HEK293 (cell line): ENCODE data around the gene SMIM26.

Source experiments
- CTCF ChIA-PET: fragments of 350-600 bp; formaldehyde crosslinking; extraction: SDS; loops from one replicate; lab custom pipeline; 2021; ENCODE audit warnings: antibody characterized with exemption; lab: Yijun Ruan, JAX
- POLR2A ChIA-PET: fragments of 300-600 bp; formaldehyde crosslinking; extraction: SDS; loops from one replicate; lab custom pipeline; 2020; ENCODE audit warnings: antibody characterized with exemption, inconsistent platforms; lab: Yijun Ruan, JAX
- H3K27ac ChIP-seq: fragments of 200-500 bp; sonication (Bioruptor generic); 2 replicates; pipeline ENCODE4 v1.5.1; 2014; ENCODE audit warnings: low read depth, low read length, control low read depth, inconsistent platforms; ENCODE audit errors: extremely low read depth
- H3K36me3 ChIP-seq, 2 experiments: fragments of 200-500 bp in 1 of 2; sonication (Bioruptor generic) in 1 of 2; 1 replicate in 1 of 2; 2 replicates in 1 of 2; pipeline ENCODE4 v1.5.1; 2014 to 2017; ENCODE audit warnings: inconsistent platforms in 2 of 2, low read length in 2 of 2; ENCODE audit not compliant: control insufficient read depth in 2 of 2, insufficient read depth in 1 of 2
- H3K4me1 ChIP-seq: fragments of 200-500 bp; sonication (Bioruptor generic); 2 replicates; pipeline ENCODE4 v1.5.1; 2014; ENCODE audit warnings: mild to moderate bottlenecking, low read length, inconsistent platforms; ENCODE audit not compliant: control insufficient read depth, insufficient read depth
- H3K4me3 ChIP-seq: 2 replicates; pipeline ENCODE4 v1.5.1; 2011; ENCODE audit warnings: low read depth, mild to moderate bottlenecking, control low read depth, low read length, moderate library complexity
- H3K9me3 ChIP-seq: fragments of 200-500 bp; sonication (Bioruptor generic); 2 replicates; pipeline ENCODE4 v1.5.1; 2014; ENCODE audit warnings: low read depth, low read length, inconsistent platforms; ENCODE audit not compliant: control insufficient read depth, insufficient read depth
- EGR2 ChIP-seq: fragments of 450-650 bp; formaldehyde crosslinking; IDR thresholded peaks from 2 replicates; pipeline ENCODE4 v1.5.1; 2016; ENCODE audit warnings: low read depth, missing biosample characterization, missing genetic modification characterization
- HOXA7 ChIP-seq: sonication (generic); formaldehyde crosslinking; IDR thresholded peaks from 2 replicates; pipeline ENCODE4 v1.8.1; 2022; ENCODE audit warnings: missing genetic modification reagents, borderline replicate concordance
- PRDM1 ChIP-seq: fragments of 450-650 bp; formaldehyde crosslinking; IDR thresholded peaks from 2 replicates; pipeline ENCODE4; 2016; ENCODE audit warnings: missing biosample characterization, missing genetic modification characterization
- SP3 ChIP-seq: fragments of 450-650 bp; formaldehyde crosslinking; IDR thresholded peaks from 2 replicates; pipeline ENCODE4 v1.5.1; 2016; ENCODE audit warnings: missing biosample characterization, missing genetic modification characterization
- YY2 ChIP-seq: fragments of 450-650 bp; formaldehyde crosslinking; IDR thresholded peaks from 2 replicates; pipeline ENCODE4 v1.5.1; 2016; ENCODE audit warnings: missing biosample characterization, missing genetic modification characterization
- ZBTB17 ChIP-seq: fragments of 450-650 bp; formaldehyde crosslinking; IDR thresholded peaks from 2 replicates; pipeline ENCODE4 v1.5.1; 2016; ENCODE audit warnings: missing biosample characterization, missing genetic modification characterization
- ZBTB21 ChIP-seq: fragments of 450-650 bp; formaldehyde crosslinking; IDR thresholded peaks from 2 replicates; pipeline ENCODE4 v1.5.1; 2017; ENCODE audit warnings: missing biosample characterization, missing genetic modification characterization
- ZBTB48 ChIP-seq: fragments of 450-650 bp; formaldehyde crosslinking; IDR thresholded peaks from 2 replicates; pipeline ENCODE4 v1.5.1; 2016; ENCODE audit warnings: missing biosample characterization, missing genetic modification characterization
- ZNF138 ChIP-seq: fragments of 450-650 bp; formaldehyde crosslinking; IDR thresholded peaks from 2 replicates; pipeline ENCODE4 v1.5.1; 2016; ENCODE audit warnings: missing biosample characterization, missing genetic modification characterization, borderline replicate concordance
- ZNF174 ChIP-seq: fragments of 450-650 bp; formaldehyde crosslinking; IDR thresholded peaks from 2 replicates; pipeline ENCODE4 v1.5.0; 2017; ENCODE audit warnings: missing biosample characterization, mild to moderate bottlenecking, missing genetic modification characterization
- ZNF175 ChIP-seq: fragments of 450-650 bp; formaldehyde crosslinking; IDR thresholded peaks from 2 replicates; pipeline ENCODE4 v1.5.1; 2016; ENCODE audit warnings: missing biosample characterization, missing genetic modification characterization
- ZNF202 ChIP-seq: fragments of 450-650 bp; formaldehyde crosslinking; IDR thresholded peaks from 2 replicates; pipeline ENCODE4 v1.5.1; 2016; ENCODE audit warnings: missing biosample characterization, missing genetic modification characterization, borderline replicate concordance
- ZNF221 ChIP-seq: fragments of 450-650 bp; formaldehyde crosslinking; IDR thresholded peaks from 2 replicates; pipeline ENCODE4 v1.5.1; 2017; ENCODE audit warnings: missing biosample characterization, missing genetic modification characterization, borderline replicate concordance
- ZNF239 ChIP-seq: fragments of 450-650 bp; formaldehyde crosslinking; IDR thresholded peaks from 2 replicates; pipeline ENCODE4 v1.5.1; 2016; ENCODE audit warnings: missing biosample characterization, missing genetic modification characterization
- ZNF350 ChIP-seq: fragments of 450-650 bp; formaldehyde crosslinking; IDR thresholded peaks from 2 replicates; pipeline ENCODE4 v1.5.0; 2017; ENCODE audit warnings: missing biosample characterization, mild to moderate bottlenecking, missing genetic modification characterization
- ZNF544 ChIP-seq: fragments of 450-650 bp; formaldehyde crosslinking; IDR thresholded peaks from 2 replicates; pipeline ENCODE4 v1.5.0; 2017; ENCODE audit warnings: missing biosample characterization, missing genetic modification characterization
- ZNF555 ChIP-seq: fragments of 450-650 bp; formaldehyde crosslinking; conservative IDR thresholded peaks from 2 replicates; pipeline ENCODE4 v1.5.1; 2017; ENCODE audit warnings: missing biosample characterization, mild to moderate bottlenecking, missing genetic modification characterization, inconsistent platforms
- ZNF610 ChIP-seq: fragments of 450-650 bp; formaldehyde crosslinking; IDR thresholded peaks from 2 replicates; pipeline ENCODE4 v1.5.1; 2016; ENCODE audit warnings: missing biosample characterization, missing genetic modification characterization, borderline replicate concordance
- ZNF768 ChIP-seq: fragments of 450-650 bp; formaldehyde crosslinking; IDR thresholded peaks from 2 replicates; pipeline ENCODE4 v1.5.1; 2018; ENCODE audit warnings: missing biosample characterization, mild to moderate bottlenecking, missing genetic modification characterization
- ZNF777 ChIP-seq: fragments of 450-650 bp; formaldehyde crosslinking; IDR thresholded peaks from 2 replicates; pipeline ENCODE4 v1.5.1; 2017; ENCODE audit warnings: missing biosample characterization, missing genetic modification characterization, borderline replicate concordance
- ZNF791 ChIP-seq: fragments of 450-650 bp; formaldehyde crosslinking; IDR thresholded peaks from 2 replicates; pipeline ENCODE4 v1.5.1; 2016; ENCODE audit warnings: missing biosample characterization, missing genetic modification characterization
- ZSCAN23 ChIP-seq: fragments of 450-650 bp; formaldehyde crosslinking; IDR thresholded peaks from 2 replicates; pipeline ENCODE4 v1.5.1; 2016; ENCODE audit warnings: missing biosample characterization, missing genetic modification characterization
- ZXDB ChIP-seq: fragments of 450-650 bp; formaldehyde crosslinking; IDR thresholded peaks from 2 replicates; pipeline ENCODE4 v1.5.1; 2016; ENCODE audit warnings: missing biosample characterization, missing genetic modification characterization
- TF ChIP-seq, protein P1 (sequence below): fragments of 450-650 bp; formaldehyde crosslinking; IDR thresholded peaks from 2 replicates; pipeline ENCODE4 v1.5.1; 2017; ENCODE audit warnings: missing biosample characterization, missing genetic modification characterization
- TF ChIP-seq, protein P2 (sequence below): fragments of 450-650 bp; formaldehyde crosslinking; IDR thresholded peaks from 2 replicates; pipeline ENCODE4 v1.5.1; 2016; ENCODE audit warnings: missing biosample characterization, missing genetic modification characterization
- TF ChIP-seq, protein P3 (sequence below): fragments of 450-650 bp; formaldehyde crosslinking; optimal IDR thresholded peaks from 2 replicates; pipeline ENCODE3; 2016; ENCODE audit warnings: missing biosample characterization, mild to moderate bottlenecking, missing genetic modification characterization
- TF ChIP-seq, protein P4 (sequence below): fragments of 450-650 bp; formaldehyde crosslinking; IDR thresholded peaks from 2 replicates; pipeline ENCODE4 v1.5.1; 2016; ENCODE audit warnings: missing biosample characterization, missing genetic modification characterization
- TF ChIP-seq, protein P5 (sequence below): fragments of 450-650 bp; formaldehyde crosslinking; IDR thresholded peaks from 2 replicates; pipeline ENCODE4 v1.5.1; 2016; ENCODE audit warnings: missing biosample characterization, missing genetic modification characterization
- TF ChIP-seq, protein P6 (sequence below): fragments of 450-650 bp; formaldehyde crosslinking; IDR thresholded peaks from 2 replicates; pipeline ENCODE4 v1.5.1; 2016; ENCODE audit warnings: missing biosample characterization, missing genetic modification characterization, low read depth

Gene SMIM26

DNA sequence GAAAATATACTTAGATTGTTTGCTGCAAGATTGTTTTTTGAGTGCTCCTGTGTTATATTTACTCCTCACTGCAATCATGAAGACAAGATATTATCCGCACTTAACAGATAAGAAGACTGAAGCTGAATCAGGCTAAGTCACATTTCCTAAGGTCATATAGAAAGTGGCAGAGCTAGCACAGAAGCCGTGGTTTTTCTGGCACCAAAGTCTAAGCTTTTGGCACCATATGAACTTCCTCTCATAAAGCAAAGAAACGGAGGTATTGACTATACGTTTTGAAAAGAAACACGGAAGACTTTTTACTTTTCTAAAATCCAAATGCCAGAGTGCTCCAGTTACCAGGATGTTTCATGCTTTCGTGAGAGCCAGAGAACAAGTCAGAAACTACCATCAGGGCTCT is 11.3 kb downstream of the SMIM26 start:
- no peaks in the 10 kb centered on the region for H3K9me3 ChIP-seq
- no peak overlapping the region for H3K4me3 ChIP-seq
- CTCF ChIA-PET: no interaction called here
- POLR2A ChIA-PET: interaction anchor here (0.7 kb wide), 1 partner anchor 407 kb away, joined by 3 read pairs; no protein-coding TSS in a partner anchor
- TF ChIP-seq ZNF544: no peak
- TF ChIP-seq ZNF768 (tag by site-specific recombination): no peak
- no peak for TF ChIP-seq ZNF350 (tag by site-specific recombination)
- no peak for TF ChIP-seq ZBTB48 (tag by site-specific recombination)
- TF ChIP-seq ZNF174: no peak
- no peak for TF ChIP-seq ZNF221
- no peak for TF ChIP-seq ZNF791 (tag by site-specific recombination)
- no peak for TF ChIP-seq EGR2 (tag by site-specific recombination)
- TF ChIP-seq ZSCAN23 (tag by site-specific recombination): no peak
- TF ChIP-seq ZNF777 (tag by site-specific recombination): no peak
- no peak for TF ChIP-seq PRDM1
- no peak for TF ChIP-seq HOXA7 (CRISPR knock-in tag)
- TF ChIP-seq ZNF610 (tag by site-specific recombination): no peak
- no peak for TF ChIP-seq ZNF202
- no peak for TF ChIP-seq ZBTB17 (tag by site-specific recombination)
- TF ChIP-seq, protein P1, sequence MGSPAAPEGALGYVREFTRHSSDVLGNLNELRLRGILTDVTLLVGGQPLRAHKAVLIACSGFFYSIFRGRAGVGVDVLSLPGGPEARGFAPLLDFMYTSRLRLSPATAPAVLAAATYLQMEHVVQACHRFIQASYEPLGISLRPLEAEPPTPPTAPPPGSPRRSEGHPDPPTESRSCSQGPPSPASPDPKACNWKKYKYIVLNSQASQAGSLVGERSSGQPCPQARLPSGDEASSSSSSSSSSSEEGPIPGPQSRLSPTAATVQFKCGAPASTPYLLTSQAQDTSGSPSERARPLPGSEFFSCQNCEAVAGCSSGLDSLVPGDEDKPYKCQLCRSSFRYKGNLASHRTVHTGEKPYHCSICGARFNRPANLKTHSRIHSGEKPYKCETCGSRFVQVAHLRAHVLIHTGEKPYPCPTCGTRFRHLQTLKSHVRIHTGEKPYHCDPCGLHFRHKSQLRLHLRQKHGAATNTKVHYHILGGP (tag by site-specific recombination): no peak
- TF ChIP-seq, protein P2, sequence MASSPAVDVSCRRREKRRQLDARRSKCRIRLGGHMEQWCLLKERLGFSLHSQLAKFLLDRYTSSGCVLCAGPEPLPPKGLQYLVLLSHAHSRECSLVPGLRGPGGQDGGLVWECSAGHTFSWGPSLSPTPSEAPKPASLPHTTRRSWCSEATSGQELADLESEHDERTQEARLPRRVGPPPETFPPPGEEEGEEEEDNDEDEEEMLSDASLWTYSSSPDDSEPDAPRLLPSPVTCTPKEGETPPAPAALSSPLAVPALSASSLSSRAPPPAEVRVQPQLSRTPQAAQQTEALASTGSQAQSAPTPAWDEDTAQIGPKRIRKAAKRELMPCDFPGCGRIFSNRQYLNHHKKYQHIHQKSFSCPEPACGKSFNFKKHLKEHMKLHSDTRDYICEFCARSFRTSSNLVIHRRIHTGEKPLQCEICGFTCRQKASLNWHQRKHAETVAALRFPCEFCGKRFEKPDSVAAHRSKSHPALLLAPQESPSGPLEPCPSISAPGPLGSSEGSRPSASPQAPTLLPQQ (tag by site-specific recombination): no peak
- TF ChIP-seq ZNF175 (tag by site-specific recombination): no peak
- H3K36me3 ChIP-seq: no peaks in the 10 kb centered on the region
- no peak overlapping the region for H3K27ac ChIP-seq
- H3K4me1 ChIP-seq: no peaks in the 10 kb centered on the region

DNA sequence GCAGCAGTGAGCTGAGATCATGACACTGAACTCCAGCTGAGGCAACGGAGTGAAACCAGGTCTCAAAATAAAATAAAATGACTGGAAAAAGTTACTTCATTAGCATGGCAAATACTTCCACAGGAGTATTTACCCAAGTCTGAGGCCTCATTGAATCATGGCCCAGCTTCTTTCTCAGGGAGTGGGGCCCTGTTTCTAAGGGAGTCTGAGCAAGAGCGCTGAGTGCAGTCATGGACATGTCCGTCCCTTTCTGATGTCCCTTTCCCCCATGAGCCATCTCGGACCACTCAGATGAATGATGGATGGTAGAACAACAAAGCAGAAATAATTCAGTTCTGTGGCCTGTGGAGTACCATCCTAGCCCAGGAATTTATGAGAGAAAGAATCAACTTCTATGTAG is 12.8 kb downstream of the SMIM26 start:
- Histone ChIP-seq H3K4me1 (no peaks in the 10 kb centered on the region), H3K4me3 (no peak overlapping the region), H3K36me3 (no peaks in the 10 kb centered on the region), H3K27ac (no peak overlapping the region), H3K9me3 (no peaks in the 10 kb centered on the region)
- CTCF ChIA-PET: interaction anchor here (0.7 kb wide), 1 partner anchor 1574 kb away, joined by 3 read pairs; no protein-coding TSS in a partner anchor
- POLR2A ChIA-PET: no interaction called here
- TF ChIP-seq YY2 (tag by site-specific recombination) (no peak), ZNF202 (no peak), ZXDB (tag by site-specific recombination) (no peak), ZNF555 (tag by site-specific recombination) (no peak), SP3 (tag by site-specific recombination) (no peak), ZNF239 (no peak), ZNF138 (tag by site-specific recombination) (no peak), ZBTB21 (tag by site-specific recombination) (no peak), ZNF174 (no peak)
- TF ChIP-seq, protein P3, sequence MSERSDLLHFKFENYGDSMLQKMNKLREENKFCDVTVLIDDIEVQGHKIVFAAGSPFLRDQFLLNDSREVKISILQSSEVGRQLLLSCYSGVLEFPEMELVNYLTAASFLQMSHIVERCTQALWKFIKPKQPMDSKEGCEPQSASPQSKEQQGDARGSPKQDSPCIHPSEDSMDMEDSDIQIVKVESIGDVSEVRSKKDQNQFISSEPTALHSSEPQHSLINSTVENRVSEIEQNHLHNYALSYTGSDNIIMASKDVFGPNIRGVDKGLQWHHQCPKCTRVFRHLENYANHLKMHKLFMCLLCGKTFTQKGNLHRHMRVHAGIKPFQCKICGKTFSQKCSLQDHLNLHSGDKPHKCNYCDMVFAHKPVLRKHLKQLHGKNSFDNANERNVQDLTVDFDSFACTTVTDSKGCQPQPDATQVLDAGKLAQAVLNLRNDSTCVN (tag by site-specific recombination): no peak
- TF ChIP-seq, protein P4, sequence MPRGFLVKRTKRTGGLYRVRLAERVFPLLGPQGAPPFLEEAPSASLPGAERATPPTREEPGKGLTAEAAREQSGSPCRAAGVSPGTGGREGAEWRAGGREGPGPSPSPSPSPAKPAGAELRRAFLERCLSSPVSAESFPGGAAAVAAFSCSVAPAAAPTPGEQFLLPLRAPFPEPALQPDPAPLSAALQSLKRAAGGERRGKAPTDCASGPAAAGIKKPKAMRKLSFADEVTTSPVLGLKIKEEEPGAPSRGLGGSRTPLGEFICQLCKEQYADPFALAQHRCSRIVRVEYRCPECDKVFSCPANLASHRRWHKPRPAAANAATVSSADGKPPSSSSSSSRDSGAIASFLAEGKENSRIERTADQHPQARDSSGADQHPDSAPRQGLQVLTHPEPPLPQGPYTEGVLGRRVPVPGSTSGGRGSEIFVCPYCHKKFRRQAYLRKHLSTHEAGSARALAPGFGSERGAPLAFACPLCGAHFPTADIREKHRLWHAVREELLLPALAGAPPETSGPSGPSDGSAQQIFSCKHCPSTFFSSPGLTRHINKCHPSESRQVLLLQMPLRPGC (tag by site-specific recombination): no peak
- TF ChIP-seq, protein P5, sequence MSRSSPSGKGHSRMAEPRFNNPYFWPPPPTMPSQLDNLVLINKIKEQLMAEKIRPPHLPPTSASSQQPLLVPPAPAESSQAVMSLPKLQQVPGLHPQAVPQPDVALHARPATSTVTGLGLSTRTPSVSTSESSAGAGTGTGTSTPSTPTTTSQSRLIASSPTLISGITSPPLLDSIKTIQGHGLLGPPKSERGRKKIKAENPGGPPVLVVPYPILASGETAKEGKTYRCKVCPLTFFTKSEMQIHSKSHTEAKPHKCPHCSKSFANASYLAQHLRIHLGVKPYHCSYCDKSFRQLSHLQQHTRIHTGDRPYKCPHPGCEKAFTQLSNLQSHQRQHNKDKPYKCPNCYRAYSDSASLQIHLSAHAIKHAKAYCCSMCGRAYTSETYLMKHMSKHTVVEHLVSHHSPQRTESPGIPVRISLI (tag by site-specific recombination): no peak
- TF ChIP-seq, protein P6, sequence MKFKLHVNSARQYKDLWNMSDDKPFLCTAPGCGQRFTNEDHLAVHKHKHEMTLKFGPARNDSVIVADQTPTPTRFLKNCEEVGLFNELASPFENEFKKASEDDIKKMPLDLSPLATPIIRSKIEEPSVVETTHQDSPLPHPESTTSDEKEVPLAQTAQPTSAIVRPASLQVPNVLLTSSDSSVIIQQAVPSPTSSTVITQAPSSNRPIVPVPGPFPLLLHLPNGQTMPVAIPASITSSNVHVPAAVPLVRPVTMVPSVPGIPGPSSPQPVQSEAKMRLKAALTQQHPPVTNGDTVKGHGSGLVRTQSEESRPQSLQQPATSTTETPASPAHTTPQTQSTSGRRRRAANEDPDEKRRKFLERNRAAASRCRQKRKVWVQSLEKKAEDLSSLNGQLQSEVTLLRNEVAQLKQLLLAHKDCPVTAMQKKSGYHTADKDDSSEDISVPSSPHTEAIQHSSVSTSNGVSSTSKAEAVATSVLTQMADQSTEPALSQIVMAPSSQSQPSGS: no peak
